Activated naive CD8-positive, alpha-beta T cell treated with anti-CD3 and anti-CD28 coated beads, Interleukin-2, amount 10 ng/mL, durations not matched to agents 7 days and 5 days (primary cell): ENCODE results near the gene R3HDM2. TPM values are rescaled to one million over a fixed set of nuclear protein-coding genes. Genes with fewer than 3 reads are reported as not detected.

ENCODE experiments used
- ATAC-seq: fragments of 150-1000 bp; cut with Tn5 transposase; one replicate; pipeline ENCODE4 v1.10.0; 2021; ENCODE audit warnings: low read depth, moderate library complexity
- POLR2A ChIA-PET: fragments of 350-600 bp; sonication (Branson Sonifier 250); formaldehyde crosslinking; loops from one replicate; lab custom pipeline; 2021; ENCODE audit warnings: antibody characterized with exemption; lab: Charles Lee
- DNase-seq: peaks from one replicate; pipeline ENCODE4 v3.0.0; 2021
- H3K27ac Mint-ChIP-seq: one replicate; pipeline ENCODE4 v1.8.0; 2022; ENCODE audit warnings: mild to moderate bottlenecking, mixed read lengths
- H3K27me3 Mint-ChIP-seq: one replicate; pipeline ENCODE4 v1.8.0; 2022; ENCODE audit warnings: mild to moderate bottlenecking, moderate library complexity, mixed read lengths
- H3K36me3 Mint-ChIP-seq: one replicate; pipeline ENCODE4 v1.8.0; 2021; ENCODE audit warnings: mild to moderate bottlenecking, mixed read lengths
- H3K4me1 Mint-ChIP-seq: one replicate; pipeline ENCODE4 v1.8.0; 2021; ENCODE audit warnings: mixed read lengths
- H3K4me3 Mint-ChIP-seq: one replicate; pipeline ENCODE4 v1.8.0; 2022; ENCODE audit warnings: mild to moderate bottlenecking, moderate library complexity, mixed read lengths
- H3K9me3 Mint-ChIP-seq: one replicate; pipeline ENCODE4 v1.8.0; 2021; ENCODE audit warnings: mixed read lengths
- total RNA-seq, 2 experiments: library from RNA; stranded (reverse); gene quantifications; one replicate each; pipeline ENCODE4 v1.2.3, GENCODE V29; 2021

R3HDM2 gene
- total RNA-seq, 2 experiments from 2014 or later: 91.5 to 97.1 TPM

DNA sequence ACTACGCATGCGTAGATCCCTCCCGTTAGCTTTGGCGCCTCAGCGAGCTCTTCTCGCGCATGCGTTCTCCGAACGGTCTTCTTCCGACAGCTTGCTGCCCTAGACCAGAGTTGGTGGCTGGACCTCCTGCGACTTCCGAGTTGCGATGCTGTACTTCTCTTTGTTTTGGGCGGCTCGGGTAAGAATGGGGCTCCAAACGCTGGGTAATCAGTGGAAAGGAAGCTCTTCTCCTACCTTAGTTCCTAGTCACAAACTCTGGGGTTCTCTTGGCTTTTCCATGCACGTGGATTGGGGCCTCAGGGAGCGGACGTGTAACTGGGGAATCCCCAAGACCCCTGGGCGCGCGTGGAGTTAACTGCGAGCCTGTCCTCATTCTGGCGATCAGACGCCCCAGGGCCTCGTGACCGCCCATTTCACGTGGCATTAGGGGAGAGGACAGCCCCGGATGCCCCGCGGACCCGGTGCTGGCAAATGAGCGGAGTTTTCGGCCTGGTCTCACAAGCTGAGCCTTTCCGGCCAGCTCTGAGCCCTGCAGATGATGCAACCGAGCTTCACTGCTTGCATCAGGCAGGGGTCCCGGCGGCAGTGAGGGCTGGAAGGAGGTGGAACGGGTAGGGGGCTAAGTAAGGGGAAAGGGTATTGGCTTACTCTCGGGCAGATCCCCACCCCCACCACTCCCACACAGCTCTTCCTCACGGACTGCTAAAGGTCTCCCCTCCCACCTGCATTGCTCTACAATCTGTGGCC is 201.0 kb downstream of the R3HDM2 start, which contains the start of gene SHMT2:
SHMT2 (plus strand) TSS at position 78 of the 747 bp plus-strand sequence; CDS start at position 146, 68 bp downstream.
- ATAC-seq: peak; percentile 65
- peaks cover 32% of the 10 kb centered on the region for H3K36me3 Mint-ChIP-seq
- DNase-seq: peak; percentile 86
- POLR2A ChIA-PET: interaction anchor here (0.6 to 6.1 kb wide), 11 partner anchors 8 to 250 kb away, joined by 3 to 71 read pairs (median 3); partner anchors contain the start of genes NEMP1, NXPH4 and STAT6
- peaks cover 21% of the 10 kb centered on the region for H3K27me3 Mint-ChIP-seq
- H3K4me3 Mint-ChIP-seq: peak within 1 kb of the TSS; percentile 95
- H3K9me3 Mint-ChIP-seq: no peaks in the 10 kb centered on the region
- peaks cover 47% of the 10 kb centered on the region for H3K4me1 Mint-ChIP-seq
- H3K27ac Mint-ChIP-seq: peak within 1 kb of the TSS; percentile 91

DNA sequence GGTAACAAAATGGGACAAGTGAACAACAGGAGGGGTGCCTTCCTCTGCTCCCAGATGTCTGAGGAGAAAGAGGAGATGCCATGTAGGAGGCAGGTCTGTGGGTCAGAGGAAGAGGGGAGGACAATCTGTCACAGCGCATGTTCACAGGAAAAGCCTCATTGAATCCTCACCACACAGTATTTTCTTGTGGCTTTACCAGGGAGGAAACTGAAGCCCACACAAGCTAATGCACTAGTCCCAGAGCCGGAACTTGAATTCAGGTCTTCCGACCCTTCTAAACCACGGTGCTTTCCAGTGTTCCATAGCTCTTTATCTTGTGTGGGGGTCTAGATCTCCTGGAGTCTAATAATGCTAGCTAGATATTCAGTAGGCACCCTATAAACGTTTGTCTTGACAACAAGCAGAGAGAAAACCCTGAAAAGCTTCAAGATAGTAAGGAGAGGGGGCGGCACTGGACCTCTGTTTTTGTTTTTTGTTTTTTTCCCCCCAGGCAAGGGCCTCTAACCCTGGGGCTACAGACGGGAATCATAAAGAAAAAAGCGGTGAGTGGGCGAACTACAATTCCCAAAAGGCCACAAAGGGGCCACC is 201.7 kb downstream of the R3HDM2 start:
- peak; percentile 23 for ATAC-seq
- H3K9me3 Mint-ChIP-seq: no peaks in the 10 kb centered on the region
- peaks cover 26% of the 10 kb centered on the region for H3K27me3 Mint-ChIP-seq
- peaks cover 28% of the 10 kb centered on the region for H3K36me3 Mint-ChIP-seq
- POLR2A ChIA-PET: interaction anchor here (0.9 to 6.1 kb wide), 10 partner anchors 8 to 251 kb away, joined by 3 to 71 read pairs (median 3); partner anchors contain the start of genes NEMP1, NXPH4 and STAT6
- no peak for DNase-seq
- H3K4me3 Mint-ChIP-seq: peak overlapping the region; percentile 95
- H3K4me1 Mint-ChIP-seq: peaks cover 47% of the 10 kb centered on the region
- H3K27ac Mint-ChIP-seq: peak overlapping the region; percentile 91

DNA sequence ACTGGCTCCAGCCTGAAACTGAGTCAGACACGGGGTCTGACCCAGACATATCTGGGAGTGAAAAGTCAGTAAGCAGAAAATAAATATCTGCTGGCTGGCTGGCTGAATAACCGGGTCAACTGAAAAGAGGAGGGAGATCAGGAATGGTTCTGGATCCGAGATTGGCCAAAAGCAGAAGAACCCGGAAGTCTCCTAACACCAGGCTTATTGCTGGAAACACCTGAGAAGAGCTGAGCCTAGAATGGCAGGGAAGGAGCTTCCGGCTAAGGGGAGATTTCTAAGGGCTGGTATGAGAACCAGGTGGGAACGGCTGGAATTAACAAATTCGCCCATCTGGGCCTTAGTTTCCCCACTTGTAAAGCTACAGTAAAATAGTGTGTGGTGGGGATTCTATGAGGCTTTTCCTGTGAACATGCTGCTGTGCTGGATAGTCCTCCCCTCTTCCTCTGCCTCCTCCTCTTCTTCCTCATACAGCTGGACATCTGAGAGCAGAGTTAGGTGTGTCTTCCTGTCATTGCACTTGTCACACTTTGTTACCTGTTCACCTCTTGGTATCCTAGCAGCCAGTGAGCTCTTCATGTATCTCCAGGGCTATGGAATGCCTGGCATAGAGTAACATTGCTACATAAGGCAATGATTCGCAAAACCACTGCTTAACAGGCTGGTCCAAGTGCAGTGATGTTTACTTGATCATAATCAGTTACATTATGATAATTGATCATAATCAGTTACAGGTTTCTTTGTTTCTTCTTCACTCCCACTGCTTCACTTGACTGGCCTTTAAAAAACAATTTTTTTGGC is 203.3 kb downstream of the R3HDM2 start:
- peak overlapping the region; percentile 22 for H3K4me3 Mint-ChIP-seq
- H3K4me1 Mint-ChIP-seq: peaks cover 54% of the 10 kb centered on the region
- peaks cover 15% of the 10 kb centered on the region for H3K36me3 Mint-ChIP-seq
- H3K27me3 Mint-ChIP-seq: peaks cover 42% of the 10 kb centered on the region
- peak overlapping the region; percentile 4 for H3K27ac Mint-ChIP-seq
- ATAC-seq (no peak), DNase-seq (no peak)
- POLR2A ChIA-PET: interaction anchor here (0.6 to 6.1 kb wide), 3 partner anchors 10 to 465 kb away, joined by 3 to 71 read pairs (median 4); partner anchors contain the start of genes HSD17B6 and NXPH4
- no peaks in the 10 kb centered on the region for H3K9me3 Mint-ChIP-seq

DNA sequence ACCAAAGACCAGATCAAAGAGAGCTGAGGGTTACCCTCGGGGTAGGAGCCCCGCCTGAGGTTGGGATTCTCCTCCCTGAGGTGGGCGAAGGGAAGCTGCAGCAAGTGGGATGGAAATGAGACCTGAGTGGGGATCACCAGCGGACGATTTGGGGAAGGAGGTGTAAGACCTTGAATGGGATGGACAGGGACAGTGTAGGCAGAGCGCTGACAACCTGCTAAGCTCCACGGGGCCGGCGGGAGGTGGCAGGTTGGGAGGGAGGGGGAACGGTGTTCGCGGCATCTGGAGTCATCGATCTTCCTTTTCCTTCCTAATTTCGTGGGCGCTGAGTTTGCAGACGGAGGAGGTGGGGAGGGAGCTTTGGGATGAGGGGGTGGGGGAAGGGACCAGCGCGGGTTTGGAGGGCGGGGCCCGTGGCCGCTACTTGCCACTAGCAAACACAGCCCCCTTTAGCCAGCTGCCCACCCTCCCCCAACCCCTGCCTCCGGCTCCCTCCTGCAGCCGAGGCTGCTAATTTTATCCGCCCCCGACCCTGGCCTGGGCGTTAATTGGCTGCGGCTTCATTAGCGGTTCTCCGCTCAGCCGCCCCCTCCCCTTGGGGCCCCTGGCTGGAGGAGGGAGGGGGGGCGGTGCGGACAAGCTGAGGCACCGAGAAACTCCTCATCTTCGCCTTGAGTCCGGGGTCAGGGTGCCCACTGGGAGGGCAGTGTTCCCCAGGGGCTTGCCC is 204.1 kb downstream of the R3HDM2 start:
- POLR2A ChIA-PET: interaction anchor here (0.8 to 6.1 kb wide), 4 partner anchors 10 to 232 kb away, joined by 3 to 71 read pairs (median 5); partner anchors contain the start of genes NXPH4 and STAT6
- Mint-ChIP-seq H3K27me3 (peaks cover 50% of the 10 kb centered on the region), H3K4me3 (peak overlapping the region; percentile 71), H3K4me1 (peaks cover 58% of the 10 kb centered on the region), H3K9me3 (no peaks in the 10 kb centered on the region), H3K27ac (peak overlapping the region; percentile 37), H3K36me3 (peaks cover 11% of the 10 kb centered on the region)
- ATAC-seq (no peak), DNase-seq (peak; percentile 46)

DNA sequence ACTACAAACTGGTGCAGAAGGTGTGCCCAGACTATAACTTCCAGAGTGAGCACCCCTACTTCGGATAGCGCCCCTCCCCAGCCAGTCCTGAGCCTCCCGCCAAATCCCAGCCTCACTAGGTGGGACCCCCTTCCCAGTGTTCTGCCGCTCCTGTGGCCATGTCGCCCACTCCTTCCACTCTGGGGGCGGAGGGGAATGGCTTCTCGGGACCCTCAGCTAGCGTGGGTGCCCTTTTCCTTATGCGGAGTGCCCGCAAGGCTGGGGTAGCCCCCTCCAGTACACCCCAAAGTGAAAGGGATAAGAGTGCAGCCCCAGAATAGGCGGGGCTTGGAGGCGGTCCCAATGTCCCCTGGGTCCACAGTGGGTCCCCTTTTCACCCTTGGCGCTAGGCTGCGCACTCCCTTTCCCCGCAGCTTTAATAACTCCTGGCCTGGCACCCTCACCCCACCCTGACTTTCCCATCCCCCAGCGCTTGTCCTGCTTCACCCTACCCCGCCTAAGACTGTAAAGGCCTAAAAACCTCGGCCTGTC is 205.1 kb downstream of the R3HDM2 start:
- peaks cover 59% of the 10 kb centered on the region for H3K4me1 Mint-ChIP-seq
- H3K9me3 Mint-ChIP-seq: no peaks in the 10 kb centered on the region
- POLR2A ChIA-PET: interaction anchor here (1.1 to 6.1 kb wide), 2 partner anchors 14 to 114 kb away, joined by 3 to 71 read pairs; partner anchors contain the start of gene STAT6
- no peak for ATAC-seq
- H3K36me3 Mint-ChIP-seq: peaks cover 10% of the 10 kb centered on the region
- peak overlapping the region; percentile 60 for H3K4me3 Mint-ChIP-seq
- no peak for DNase-seq
- peaks cover 60% of the 10 kb centered on the region for H3K27me3 Mint-ChIP-seq
- H3K27ac Mint-ChIP-seq: peak overlapping the region; percentile 56

DNA sequence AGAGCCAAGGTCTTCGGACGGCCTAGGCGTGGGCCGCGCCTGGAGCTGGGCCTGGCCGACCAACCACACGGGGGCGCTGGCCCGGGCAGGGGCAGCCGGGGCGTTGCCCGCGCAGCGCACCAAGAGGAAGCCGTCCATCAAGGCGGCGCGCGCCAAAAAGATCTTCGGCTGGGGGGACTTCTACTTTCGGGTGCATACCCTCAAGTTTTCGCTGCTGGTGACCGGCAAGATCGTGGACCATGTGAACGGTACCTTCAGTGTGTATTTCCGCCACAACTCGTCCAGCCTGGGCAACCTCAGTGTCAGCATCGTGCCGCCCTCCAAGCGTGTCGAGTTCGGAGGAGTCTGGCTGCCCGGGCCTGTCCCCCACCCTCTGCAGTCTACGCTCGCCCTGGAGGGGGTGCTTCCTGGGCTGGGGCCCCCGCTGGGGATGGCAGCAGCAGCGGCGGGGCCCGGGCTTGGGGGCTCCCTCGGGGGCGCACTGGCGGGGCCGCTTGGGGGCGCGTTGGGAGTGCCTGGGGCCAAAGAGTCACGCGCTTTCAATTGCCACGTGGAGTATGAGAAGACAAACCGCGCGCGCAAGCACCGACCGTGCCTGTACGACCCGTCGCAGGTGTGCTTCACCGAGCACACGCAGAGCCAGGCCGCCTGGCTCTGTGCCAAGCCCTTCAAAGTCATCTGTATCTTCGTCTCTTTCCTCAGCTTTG is 205.7 kb downstream of the R3HDM2 start:
- H3K4me1 Mint-ChIP-seq: peaks cover 56% of the 10 kb centered on the region
- H3K27ac Mint-ChIP-seq: peak overlapping the region; percentile 60
- ATAC-seq: peak; percentile 53
- no peaks in the 10 kb centered on the region for H3K9me3 Mint-ChIP-seq
- peaks cover 64% of the 10 kb centered on the region for H3K27me3 Mint-ChIP-seq
- H3K4me3 Mint-ChIP-seq: peak overlapping the region; percentile 60
- H3K36me3 Mint-ChIP-seq: peaks cover 4% of the 10 kb centered on the region
- POLR2A ChIA-PET: interaction anchor here (0.9 to 6.1 kb wide), 4 partner anchors 13 to 114 kb away, joined by 3 to 71 read pairs (median 12); partner anchors contain the start of gene STAT6
- DNase-seq: peak; percentile 85

DNA sequence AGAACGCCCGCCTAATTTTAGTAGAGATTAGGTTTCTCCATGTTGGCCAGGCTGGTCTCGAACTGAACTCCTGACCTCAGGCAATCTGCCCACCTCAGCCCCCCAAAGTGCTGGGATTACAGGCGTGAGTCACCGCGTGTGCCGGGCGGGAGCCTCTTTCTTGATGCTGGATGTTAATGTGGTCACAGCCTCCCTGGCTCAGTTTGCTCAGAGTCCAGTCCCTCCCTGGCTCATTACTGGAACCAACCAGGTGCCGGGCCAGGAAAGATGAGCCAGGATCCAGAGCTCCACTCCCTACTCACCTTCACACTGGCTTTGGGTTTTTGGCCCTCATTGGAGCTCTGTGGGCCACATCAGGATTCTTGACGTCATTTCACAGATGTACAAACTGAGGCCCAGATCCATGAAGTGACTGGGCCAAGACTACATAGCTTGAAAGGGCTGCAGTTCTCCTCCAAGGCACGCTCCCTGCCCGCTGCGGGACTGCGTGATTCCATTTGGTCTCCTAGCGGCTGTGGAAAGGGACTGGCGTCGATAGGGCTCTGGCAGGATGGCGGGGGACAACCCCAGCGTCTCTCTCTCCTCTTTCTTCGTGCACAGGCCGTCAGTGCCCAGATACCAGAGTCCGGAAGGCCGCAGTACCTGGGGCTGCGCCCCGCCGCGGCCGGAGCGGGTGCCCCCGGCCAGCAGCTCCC is 206.4 kb downstream of the R3HDM2 start:
- peaks cover 58% of the 10 kb centered on the region for H3K4me1 Mint-ChIP-seq

DNA sequence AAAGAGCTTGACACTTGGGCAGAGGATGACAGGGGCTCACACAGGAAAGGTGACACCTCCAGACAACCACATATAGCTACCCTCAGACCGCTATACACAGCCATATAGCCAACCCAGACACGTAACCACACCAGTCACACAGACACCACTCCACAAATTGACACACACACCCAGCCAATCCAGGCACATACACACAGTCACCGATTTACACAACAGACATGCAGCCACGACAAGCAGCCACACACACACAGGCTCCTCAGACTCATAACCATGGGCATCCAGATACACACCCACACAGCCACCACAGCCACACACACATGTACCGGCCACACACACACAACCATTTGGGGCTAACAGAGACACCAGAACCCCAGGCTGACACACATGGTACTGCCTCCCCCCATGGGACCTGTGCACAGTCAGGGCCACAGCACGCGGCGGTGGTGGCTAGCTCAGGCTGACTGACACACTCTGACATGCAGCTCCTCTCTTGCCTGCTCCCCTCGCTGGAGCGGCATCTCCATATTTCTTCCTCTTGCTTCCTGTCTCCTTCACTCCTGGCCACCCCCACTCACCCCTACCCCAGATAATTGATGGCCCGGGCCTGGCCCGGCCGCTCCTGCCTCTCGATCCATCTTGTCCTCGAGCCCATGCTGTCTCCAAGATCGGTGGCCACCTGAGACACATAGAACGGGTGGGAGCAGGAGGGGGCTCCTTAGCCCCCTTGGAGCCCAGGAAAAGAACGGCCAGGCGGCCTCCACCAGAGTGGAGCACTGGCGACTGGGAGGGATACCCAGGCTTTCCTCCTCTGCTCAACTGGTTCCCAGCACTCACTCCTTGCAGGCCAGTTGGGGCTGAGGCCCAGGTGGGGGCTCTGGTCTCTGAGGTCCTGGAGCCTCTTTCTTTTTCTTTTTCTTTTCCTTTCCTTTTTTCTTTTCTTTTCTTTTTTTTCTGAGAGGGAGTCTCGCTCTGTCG is 207.4 kb downstream of the R3HDM2 start:
- peak; percentile 55 for ATAC-seq
- POLR2A ChIA-PET: interaction anchor here (0.9 to 2.9 kb wide), 3 partner anchors 15 to 19 kb away, joined by 3 to 22 read pairs (median 5); a partner anchor contains a TSS
- no peaks in the 10 kb centered on the region for H3K36me3 Mint-ChIP-seq
- H3K4me3 Mint-ChIP-seq: peak overlapping the region; percentile 4
- peak overlapping the region; percentile 0 for H3K27ac Mint-ChIP-seq
- peaks cover 78% of the 10 kb centered on the region for H3K27me3 Mint-ChIP-seq
- peaks cover 50% of the 10 kb centered on the region for H3K4me1 Mint-ChIP-seq
- H3K9me3 Mint-ChIP-seq: no peaks in the 10 kb centered on the region
- peak; percentile 54 for DNase-seq

More for the DNA sequence above, 206.4 kb downstream of the R3HDM2 start:
- no peak for ATAC-seq
- Mint-ChIP-seq H3K27ac (no peak overlapping the region), H3K27me3 (peaks cover 69% of the 10 kb centered on the region), H3K36me3 (no peaks in the 10 kb centered on the region), H3K4me3 (no peak overlapping the region), H3K9me3 (no peaks in the 10 kb centered on the region)
- no peak for DNase-seq
- POLR2A ChIA-PET: interaction anchor here (0.7 to 2.9 kb wide), 3 partner anchors 14 to 114 kb away, joined by 3 to 22 read pairs (median 3); a partner anchor contains a TSS

DNA sequence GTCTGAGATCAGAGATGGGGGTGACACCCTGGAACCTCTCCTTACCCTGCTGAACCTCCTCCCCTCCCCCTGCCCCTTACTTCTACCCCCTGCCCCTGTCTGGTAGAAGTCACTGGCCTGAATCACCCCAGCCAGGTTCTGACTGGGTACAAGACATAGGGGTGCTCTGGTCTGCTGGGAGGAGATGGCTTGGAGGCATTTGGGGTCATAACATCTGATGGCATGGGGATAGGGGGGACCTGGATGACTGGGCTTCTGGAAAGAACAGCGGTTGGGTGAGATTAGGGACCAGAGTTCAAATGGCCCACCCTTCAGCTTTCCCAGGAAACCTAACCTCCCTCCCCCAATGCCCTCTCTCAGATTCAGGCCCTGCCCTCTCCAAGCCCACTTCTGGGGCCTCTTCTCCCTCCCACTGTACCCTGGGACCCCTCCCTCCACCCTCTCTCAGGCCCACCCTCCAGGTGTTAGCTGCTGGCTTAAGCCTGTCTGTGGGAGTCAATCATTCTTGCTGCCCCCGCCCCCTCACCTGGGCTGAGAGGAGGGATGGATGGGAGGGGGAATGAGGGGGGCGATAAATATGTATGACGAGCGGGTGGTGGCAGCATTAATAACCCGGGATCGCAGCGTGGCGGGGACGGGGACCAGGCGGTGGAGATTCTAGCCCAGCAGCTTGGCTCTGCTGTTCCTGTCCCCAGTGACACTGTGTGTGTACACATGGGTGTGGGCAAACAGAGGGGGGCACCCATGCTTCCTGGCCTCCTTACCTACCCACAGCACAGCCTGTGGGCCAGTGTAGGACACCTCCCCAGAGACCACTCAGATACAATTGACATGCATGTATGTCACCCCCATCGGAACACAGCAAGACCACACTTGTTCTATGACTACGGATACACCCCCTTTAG is 208.3 kb downstream of the R3HDM2 start:
- POLR2A ChIA-PET: interaction anchor here (0.6 to 2.9 kb wide), 3 partner anchors 9 to 20 kb away, joined by 3 to 22 read pairs (median 5); a partner anchor contains a TSS
- no peak overlapping the region for H3K27ac Mint-ChIP-seq
- H3K9me3 Mint-ChIP-seq: no peaks in the 10 kb centered on the region
- no peak overlapping the region for H3K4me3 Mint-ChIP-seq
- H3K27me3 Mint-ChIP-seq: peaks cover 82% of the 10 kb centered on the region
- DNase-seq (peak; percentile 49), ATAC-seq (peak; percentile 5)
- no peaks in the 10 kb centered on the region for H3K36me3 Mint-ChIP-seq
- peaks cover 47% of the 10 kb centered on the region for H3K4me1 Mint-ChIP-seq
